Measurements from ENCODE around the gene THAP10. TPM values are rescaled to one million over a fixed set of nuclear protein-coding genes. Genes with fewer than 3 reads are reported as not detected.
A peak's percentile ranks its signal among the peaks of the same experiment; 100 is the strongest.

The THAP10 gene
- total RNA-seq, 6 donors from 2014 or later: 1.6 to 4.0 (median 2.1) TPM

DNA sequence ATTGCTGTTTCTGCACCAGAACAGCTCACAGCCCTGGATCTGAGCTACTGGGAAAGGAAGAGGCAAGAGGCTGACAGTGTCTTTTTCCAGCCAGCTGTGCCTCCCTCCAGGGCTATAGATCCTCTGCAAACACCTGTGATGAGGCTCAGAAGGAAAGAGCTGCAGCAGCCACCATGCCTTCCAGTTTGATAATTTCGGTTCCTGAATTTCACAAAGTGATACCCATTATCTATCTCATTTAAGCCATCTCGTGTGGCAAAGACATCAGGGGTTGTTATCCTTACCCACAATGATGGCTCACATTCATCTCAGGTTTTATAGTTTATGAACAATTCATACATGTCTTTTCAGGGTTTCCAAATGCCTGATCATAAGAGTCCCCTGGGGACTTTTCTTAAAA lies 36.5 kb downstream of the THAP10 start:
- H3K27ac ChIP-seq: peak overlapping the region in 3 of 4 donors; percentile 10 to 78 (median 63)
- H3K27me3 ChIP-seq: peaks cover 0 to 13% (median 9%) of the 10 kb centered on the region in 4 donors

DNA sequence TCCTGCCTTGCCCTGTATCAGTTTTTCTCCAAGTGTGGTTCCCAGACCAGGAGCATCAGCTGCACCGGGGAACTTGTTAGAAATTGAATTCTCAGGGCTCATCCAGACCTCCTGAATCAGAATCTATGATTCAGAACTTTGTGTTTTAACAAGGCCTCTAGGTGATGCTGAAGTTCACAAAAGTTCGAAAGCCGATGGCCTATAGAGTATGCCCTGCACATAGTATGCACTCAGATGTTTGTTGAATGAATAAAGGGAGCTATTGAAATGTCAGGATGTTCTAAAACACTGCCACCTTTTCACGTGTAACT lies 37.6 kb downstream of the THAP10 start:
- H3K27me3 ChIP-seq: peaks cover 0 to 13% (median 9%) of the 10 kb centered on the region in 4 donors
- TF ChIP-seq EP300 (IDR thresholded peaks at IDR 0.05) (no peak), POLR2AphosphoS5 (IDR thresholded peaks at IDR 0.05) (no peak), POLR2A (IDR thresholded peaks at IDR 0.05) (no peak)
- TF ChIP-seq, protein P1, sequence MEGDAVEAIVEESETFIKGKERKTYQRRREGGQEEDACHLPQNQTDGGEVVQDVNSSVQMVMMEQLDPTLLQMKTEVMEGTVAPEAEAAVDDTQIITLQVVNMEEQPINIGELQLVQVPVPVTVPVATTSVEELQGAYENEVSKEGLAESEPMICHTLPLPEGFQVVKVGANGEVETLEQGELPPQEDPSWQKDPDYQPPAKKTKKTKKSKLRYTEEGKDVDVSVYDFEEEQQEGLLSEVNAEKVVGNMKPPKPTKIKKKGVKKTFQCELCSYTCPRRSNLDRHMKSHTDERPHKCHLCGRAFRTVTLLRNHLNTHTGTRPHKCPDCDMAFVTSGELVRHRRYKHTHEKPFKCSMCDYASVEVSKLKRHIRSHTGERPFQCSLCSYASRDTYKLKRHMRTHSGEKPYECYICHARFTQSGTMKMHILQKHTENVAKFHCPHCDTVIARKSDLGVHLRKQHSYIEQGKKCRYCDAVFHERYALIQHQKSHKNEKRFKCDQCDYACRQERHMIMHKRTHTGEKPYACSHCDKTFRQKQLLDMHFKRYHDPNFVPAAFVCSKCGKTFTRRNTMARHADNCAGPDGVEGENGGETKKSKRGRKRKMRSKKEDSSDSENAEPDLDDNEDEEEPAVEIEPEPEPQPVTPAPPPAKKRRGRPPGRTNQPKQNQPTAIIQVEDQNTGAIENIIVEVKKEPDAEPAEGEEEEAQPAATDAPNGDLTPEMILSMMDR (IDR thresholded peaks at IDR 0.05): no peak
- 61 to 67% methylated on average over 4 of the region's 4 CpGs for WGBS, 2 donors
- H3K36me3 ChIP-seq: no peaks in the 10 kb centered on the region
- H3K27ac ChIP-seq: peak overlapping the region; percentile 87 to 91 (median 90)
- H3K4me1 ChIP-seq: peaks cover 9 to 31% (median 16%) of the 10 kb centered on the region in 4 donors
- H3K4me3 ChIP-seq: peak overlapping the region in 3 of 4 donors; percentile 62 to 72 (median 64)
- DNase-seq: no peak
- peak in 1 of 2 donors; percentile 28 for ATAC-seq (ENCODE audit: low FRiP score in 2 of 2)
- H3K9me3 ChIP-seq: no peaks in the 10 kb centered on the region

More for the DNA sequence above, 36.5 kb downstream of the THAP10 start:
- ATAC-seq (ENCODE audit: low FRiP score in 2 of 2): no peak
- H3K4me3 ChIP-seq: no peak overlapping the region
- TF ChIP-seq EP300 (IDR thresholded peaks at IDR 0.05) (no peak), POLR2AphosphoS5 (IDR thresholded peaks at IDR 0.05) (no peak), POLR2A (IDR thresholded peaks at IDR 0.05) (no peak)
- TF ChIP-seq, protein P1 (IDR thresholded peaks at IDR 0.05): no peak
- WGBS, 2 donors: 85 to 97% methylated on average over 2 of the region's 2 CpGs
- DNase-seq: no peak
- peaks cover 9 to 31% (median 16%) of the 10 kb centered on the region in 4 donors for H3K4me1 ChIP-seq
- no peaks in the 10 kb centered on the region for H3K36me3 ChIP-seq
- no peaks in the 10 kb centered on the region for H3K9me3 ChIP-seq

DNA sequence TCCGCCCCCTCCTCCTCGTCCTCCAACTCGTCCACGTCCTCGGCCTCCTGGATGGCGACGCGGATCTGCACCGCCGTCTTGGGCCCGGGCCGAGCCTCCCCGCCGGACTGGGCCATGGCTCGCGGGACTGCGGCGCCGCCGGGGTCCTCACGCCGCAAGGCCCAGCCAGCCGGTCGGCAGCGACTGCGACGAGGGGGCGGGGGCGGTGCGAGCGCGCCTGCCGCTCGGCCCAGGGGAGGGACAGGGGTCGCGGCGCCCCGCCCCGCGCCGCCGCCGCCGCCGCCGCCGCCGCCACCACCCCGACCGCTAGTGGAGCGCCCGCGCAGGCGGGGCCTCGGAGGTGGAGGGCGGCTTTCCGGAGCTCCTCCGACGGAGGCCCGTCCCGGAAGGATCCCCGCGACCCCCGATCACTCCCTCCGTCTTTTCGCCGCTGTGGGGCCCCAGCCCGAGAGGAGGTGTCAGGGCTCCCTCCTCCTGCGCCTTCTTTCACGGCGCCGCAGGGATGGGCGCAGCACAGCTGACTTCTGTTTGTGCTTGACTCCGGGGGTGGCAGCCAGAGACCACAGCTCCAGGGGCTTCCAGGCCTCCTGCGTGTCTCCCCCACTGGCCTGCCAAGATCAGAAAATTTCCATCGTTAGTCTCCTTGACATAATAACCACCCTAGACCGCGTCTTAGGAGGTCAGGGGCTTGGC lies 38.1 kb downstream of the THAP10 start, which contains the start of gene LARP6:
LARP6 (minus strand) TSS at position 185 of the 693 bp plus-strand sequence; CDS start at position 116, 69 bp downstream.
- TF ChIP-seq EP300 (IDR thresholded peaks at IDR 0.05) (no peak), POLR2AphosphoS5 (IDR thresholded peaks at IDR 0.05) (peak in 1 of 2 donors; percentile 64), POLR2A (IDR thresholded peaks at IDR 0.05) (peak in 2 of 4 donors; percentile 56 to 58)
- TF ChIP-seq, protein P1 (IDR thresholded peaks at IDR 0.05): peak in 2 of 6 experiments; percentile 7 to 17
- DNase-seq: peak in 1 of 2 donors; percentile 93
- Histone ChIP-seq H3K4me1 (peaks cover 6 to 29% (median 16%) of the 10 kb centered on the region in 4 donors), H3K27me3 (peaks cover 0 to 13% (median 9%) of the 10 kb centered on the region in 4 donors), H3K36me3 (no peaks in the 10 kb centered on the region), H3K9me3 (no peaks in the 10 kb centered on the region), H3K4me3 (peak within 1 kb of the TSS; percentile 28 to 72 (median 63)), H3K27ac (peak within 1 kb of the TSS; percentile 87 to 91 (median 90))
- WGBS, 2 donors: 4% methylated on average over 11 of the region's 78 CpGs; no CpG with 5 or more reads in 1 of the 2 donors
- peak in 1 of 2 donors; percentile 85 for ATAC-seq (ENCODE audit: low FRiP score in 2 of 2)

DNA sequence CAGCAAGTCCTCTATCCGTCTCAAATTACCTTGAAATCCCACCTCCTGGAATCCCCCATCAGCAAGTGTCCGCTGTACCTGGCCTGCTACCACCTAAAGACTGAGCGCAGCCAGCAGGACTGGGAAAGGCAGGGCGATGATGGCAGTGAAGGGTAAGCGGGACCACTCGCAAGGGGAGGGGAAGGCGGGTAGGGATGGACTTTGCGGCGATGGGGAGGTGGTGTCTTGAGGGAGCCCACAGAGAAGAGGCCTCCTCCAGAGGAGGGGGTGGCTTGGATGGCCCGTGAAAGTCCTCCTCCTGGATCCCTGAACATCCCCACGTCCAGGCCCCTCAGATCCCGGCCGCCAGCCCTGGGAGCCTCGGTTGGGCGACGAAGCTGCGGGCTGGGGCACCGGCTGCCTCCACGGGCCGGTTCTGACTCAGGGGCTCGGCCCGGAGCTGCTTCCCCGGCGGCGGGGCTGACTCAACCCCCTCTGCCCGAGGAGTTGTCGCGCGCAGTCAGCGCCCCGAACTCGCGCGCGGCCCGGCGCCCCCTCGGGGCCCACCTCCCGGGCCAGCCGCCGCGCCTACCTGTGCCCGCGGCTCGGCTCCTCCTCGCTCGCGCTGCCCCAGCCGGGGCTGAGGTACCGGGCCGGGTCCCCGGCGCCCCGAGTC lies 38.8 kb downstream of the THAP10 start:
- peak overlapping the region; percentile 87 to 91 (median 90) for H3K27ac ChIP-seq
- H3K4me1 ChIP-seq: peaks cover 6 to 22% (median 16%) of the 10 kb centered on the region in 4 donors
- H3K4me3 ChIP-seq: peak overlapping the region; percentile 28 to 72 (median 63)
- DNase-seq (no peak), ATAC-seq (ENCODE audit: low FRiP score in 2 of 2) (peak in 1 of 2 donors; percentile 54)
- H3K9me3 ChIP-seq: no peaks in the 10 kb centered on the region
- 20 to 26% methylated on average over 9 to 10 of the region's 54 CpGs for WGBS, 2 donors
- H3K27me3 ChIP-seq: peaks cover 0 to 13% (median 9%) of the 10 kb centered on the region in 4 donors
- TF ChIP-seq POLR2A (IDR thresholded peaks at IDR 0.05) (peak in 1 of 4 donors; percentile 8), POLR2AphosphoS5 (IDR thresholded peaks at IDR 0.05) (peak in 1 of 2 donors; percentile 38)
- TF ChIP-seq, protein P1 (IDR thresholded peaks at IDR 0.05): no peak
- no peaks in the 10 kb centered on the region for H3K36me3 ChIP-seq

All from upper lobe of left lung (tissue), 6 donors.